OCI-LY1 (cell line): ENCODE data around the gene RPL18A.

Experiments
- EZH2 ChIP-seq: fragments of 200-600 bp; sonication (generic), shearing (Covaris generic); IDR thresholded peaks from 2 replicates; pipeline ENCODE4 v1.8.0; 2017; ENCODE audit warnings: borderline replicate concordance, mixed run types, mild to moderate bottlenecking, antibody characterized with exemption, low read length, moderate library complexity, mixed read lengths
- TF ChIP-seq, protein P1 (sequence below): fragments of 200-600 bp; sonication (generic), shearing (Covaris generic); IDR thresholded peaks from 2 replicates; pipeline ENCODE4 v1.5.1; 2017; ENCODE audit warnings: mild to moderate bottlenecking, antibody characterized with exemption, low read length, moderate library complexity, mixed read lengths

DNA sequence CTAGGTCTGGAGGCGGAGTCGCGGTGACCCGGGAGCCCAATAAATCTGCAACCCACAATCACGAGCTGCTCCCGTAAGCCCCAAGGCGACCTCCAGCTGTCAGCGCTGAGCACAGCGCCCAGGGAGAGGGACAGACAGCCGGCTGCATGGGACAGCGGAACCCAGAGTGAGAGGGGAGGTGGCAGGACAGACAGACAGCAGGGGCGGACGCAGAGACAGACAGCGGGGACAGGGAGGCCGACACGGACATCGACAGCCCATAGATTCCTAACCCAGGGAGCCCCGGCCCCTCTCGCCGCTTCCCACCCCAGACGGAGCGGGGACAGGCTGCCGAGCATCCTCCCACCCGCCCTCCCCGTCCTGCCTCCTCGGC, 12.2 kb downstream of the RPL18A start, which contains the start of gene SLC5A5:
- TF ChIP-seq, protein P1, sequence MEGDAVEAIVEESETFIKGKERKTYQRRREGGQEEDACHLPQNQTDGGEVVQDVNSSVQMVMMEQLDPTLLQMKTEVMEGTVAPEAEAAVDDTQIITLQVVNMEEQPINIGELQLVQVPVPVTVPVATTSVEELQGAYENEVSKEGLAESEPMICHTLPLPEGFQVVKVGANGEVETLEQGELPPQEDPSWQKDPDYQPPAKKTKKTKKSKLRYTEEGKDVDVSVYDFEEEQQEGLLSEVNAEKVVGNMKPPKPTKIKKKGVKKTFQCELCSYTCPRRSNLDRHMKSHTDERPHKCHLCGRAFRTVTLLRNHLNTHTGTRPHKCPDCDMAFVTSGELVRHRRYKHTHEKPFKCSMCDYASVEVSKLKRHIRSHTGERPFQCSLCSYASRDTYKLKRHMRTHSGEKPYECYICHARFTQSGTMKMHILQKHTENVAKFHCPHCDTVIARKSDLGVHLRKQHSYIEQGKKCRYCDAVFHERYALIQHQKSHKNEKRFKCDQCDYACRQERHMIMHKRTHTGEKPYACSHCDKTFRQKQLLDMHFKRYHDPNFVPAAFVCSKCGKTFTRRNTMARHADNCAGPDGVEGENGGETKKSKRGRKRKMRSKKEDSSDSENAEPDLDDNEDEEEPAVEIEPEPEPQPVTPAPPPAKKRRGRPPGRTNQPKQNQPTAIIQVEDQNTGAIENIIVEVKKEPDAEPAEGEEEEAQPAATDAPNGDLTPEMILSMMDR = no peak
- TF ChIP-seq EZH2 = no peak
